ENCODE measurements around the gene DENND4A.
"Not testable (repeated sequence)": the region's sequence is repeated elsewhere in the genome, so short reads cannot be mapped to it uniquely, and the experiment has no call there.

The DENND4A gene

GRCh38 chr15:65789759-65790425 lies 2.2 kb downstream of the DENND4A start:
- DNase-seq (ENCODE audit: low spot score), result no peak

- no peak for DNase-seq (ENCODE audit: low spot score)
Observed at GRCh38 chr15:65789105-65789504, 3.0 kb downstream of the DENND4A start.

GRCh38 chr15:65787260-65787659 lies 4.8 kb downstream of the DENND4A start:
- DNase-seq (ENCODE audit: low spot score), result no peak

GRCh38 chr15:65785151-65785550 lies 6.9 kb downstream of the DENND4A start:
- no peak for DNase-seq (ENCODE audit: low spot score)

- DNase-seq (ENCODE audit: low spot score), result no peak
Observed at GRCh38 chr15:65783872-65784271, 8.2 kb downstream of the DENND4A start.

- DNase-seq (ENCODE audit: low spot score), result no peak
Observed at GRCh38 chr15:65782096-65782495, 10.0 kb downstream of the DENND4A start.

GRCh38 chr15:65778701-65779100 lies 13.4 kb downstream of the DENND4A start:
- not testable (repeated sequence) for DNase-seq (ENCODE audit: low spot score)

- DNase-seq (ENCODE audit: low spot score), result no peak
Observed at GRCh38 chr15:65778269-65778668, 13.8 kb downstream of the DENND4A start.

- no peak for DNase-seq (ENCODE audit: low spot score)
Observed at GRCh38 chr15:65777843-65778242, 14.2 kb downstream of the DENND4A start.

GRCh38 chr15:65777053-65777452 lies 15.0 kb downstream of the DENND4A start:
- no peak for DNase-seq (ENCODE audit: low spot score)

- DNase-seq (ENCODE audit: low spot score), result no peak
Observed at GRCh38 chr15:65773386-65774111, 18.5 kb downstream of the DENND4A start.

- DNase-seq (ENCODE audit: low spot score), result no peak
Observed at GRCh38 chr15:65772930-65773329, 19.2 kb downstream of the DENND4A start.

- no peak for DNase-seq (ENCODE audit: low spot score)
Observed at GRCh38 chr15:65771870-65772269, 20.2 kb downstream of the DENND4A start.

- DNase-seq (ENCODE audit: low spot score), result no peak
Observed at GRCh38 chr15:65769482-65769881, 22.6 kb downstream of the DENND4A start.

GRCh38 chr15:65767895-65768294 lies 24.2 kb downstream of the DENND4A start:
- no peak for DNase-seq (ENCODE audit: low spot score)

GRCh38 chr15:65767264-65767595 lies 24.9 kb downstream of the DENND4A start:
- no peak for DNase-seq (ENCODE audit: low spot score)

- DNase-seq (ENCODE audit: low spot score), result no peak
Observed at GRCh38 chr15:65766422-65767263, 25.4 kb downstream of the DENND4A start.

GRCh38 chr15:65765106-65765505 lies 27.0 kb downstream of the DENND4A start:
- no peak for DNase-seq (ENCODE audit: low spot score)

GRCh38 chr15:65762914-65763787 lies 28.9 kb downstream of the DENND4A start:
- no peak for DNase-seq (ENCODE audit: low spot score)

GRCh38 chr15:65762399-65762798 lies 29.7 kb downstream of the DENND4A start:
- no peak for DNase-seq (ENCODE audit: low spot score)

- DNase-seq (ENCODE audit: low spot score), result no peak
Observed at GRCh38 chr15:65761210-65761926, 30.7 kb downstream of the DENND4A start.

All from SK-N-DZ (cell line).